Mammary epithelial cell (primary cell): ENCODE data around the gene EPB41L3.

ENCODE experiments used
- CTCF ChIP-seq, 2 donors: IDR thresholded peaks in 1 of 2; conservative IDR thresholded peaks in 1 of 2; 2 replicates each; pipeline ENCODE4 v1.5.1; 2011 to 2012; ENCODE audit warnings: inconsistent platforms in 2 of 2, low read length in 2 of 2, mild to moderate bottlenecking in 2 of 2, control low read depth in 1 of 2, low read depth in 1 of 2; ENCODE audit not compliant: insufficient read depth in 1 of 2; ENCODE audit errors: extremely low read depth in 1 of 2
- EZH2 ChIP-seq: IDR thresholded peaks from 2 replicates; pipeline ENCODE4 v1.6.1; 2012; ENCODE audit warnings: low read length, inconsistent platforms, borderline replicate concordance

DNA sequence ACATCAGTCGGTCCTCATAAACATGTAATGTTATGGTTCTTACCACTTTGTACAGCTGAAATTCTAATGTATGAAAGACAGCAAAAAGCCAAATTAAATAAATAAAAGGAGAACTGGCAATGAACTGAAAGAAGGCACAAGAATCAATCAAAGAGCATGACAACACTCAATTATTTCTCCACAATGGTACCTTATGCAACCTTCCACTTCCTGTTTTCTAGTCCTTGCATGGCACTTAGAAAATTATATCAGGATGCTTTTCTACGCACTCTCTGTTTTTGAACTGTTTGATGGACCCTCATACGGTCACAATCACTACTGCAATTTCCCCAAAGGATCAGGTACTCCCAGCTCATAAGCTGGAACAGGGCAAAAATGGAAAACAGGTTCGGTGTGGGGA is 81.6 kb downstream of the EPB41L3 start:
- TF ChIP-seq CTCF (conservative IDR thresholded peaks at IDR 0.05 in 1 of 2, IDR thresholded peaks at IDR 0.05 in 1 of 2; ENCODE audit: extremely low read depth in 1 of 2, insufficient read depth in 1 of 2, low read depth in 1 of 2, low read length in 2 of 2) (no peak), EZH2 (no peak)
